Umbilical cord (tissue), 2 donors: Measurements from ENCODE around the gene RUFY4. TPM values are rescaled to one million over a fixed set of nuclear protein-coding genes. Genes with fewer than 3 reads are reported as not detected.
A peak's percentile ranks its signal among the peaks of the same experiment; 100 is the strongest.
"Not testable (repeated sequence)": the region's sequence is repeated elsewhere in the genome, so short reads cannot be mapped to it uniquely, and the experiment has no call there.

ENCODE experiments used
- DNase-seq: peaks from one replicate; pipeline ENCODE4 v3.0.0-alpha.2; 2015; ENCODE audit warnings: low spot score
- total RNA-seq: library from RNA; depleted of rRNA; stranded (reverse); fragments of >200 nt; gene quantifications from one replicate; pipeline ENCODE4 v1.2.3, GENCODE V29; 2014; ENCODE audit warnings: low replicate concordance; ENCODE audit not compliant: insufficient read depth

Gene RUFY4
- total RNA-seq, 1 donor from 2014 or later: 13.7 TPM

DNA sequence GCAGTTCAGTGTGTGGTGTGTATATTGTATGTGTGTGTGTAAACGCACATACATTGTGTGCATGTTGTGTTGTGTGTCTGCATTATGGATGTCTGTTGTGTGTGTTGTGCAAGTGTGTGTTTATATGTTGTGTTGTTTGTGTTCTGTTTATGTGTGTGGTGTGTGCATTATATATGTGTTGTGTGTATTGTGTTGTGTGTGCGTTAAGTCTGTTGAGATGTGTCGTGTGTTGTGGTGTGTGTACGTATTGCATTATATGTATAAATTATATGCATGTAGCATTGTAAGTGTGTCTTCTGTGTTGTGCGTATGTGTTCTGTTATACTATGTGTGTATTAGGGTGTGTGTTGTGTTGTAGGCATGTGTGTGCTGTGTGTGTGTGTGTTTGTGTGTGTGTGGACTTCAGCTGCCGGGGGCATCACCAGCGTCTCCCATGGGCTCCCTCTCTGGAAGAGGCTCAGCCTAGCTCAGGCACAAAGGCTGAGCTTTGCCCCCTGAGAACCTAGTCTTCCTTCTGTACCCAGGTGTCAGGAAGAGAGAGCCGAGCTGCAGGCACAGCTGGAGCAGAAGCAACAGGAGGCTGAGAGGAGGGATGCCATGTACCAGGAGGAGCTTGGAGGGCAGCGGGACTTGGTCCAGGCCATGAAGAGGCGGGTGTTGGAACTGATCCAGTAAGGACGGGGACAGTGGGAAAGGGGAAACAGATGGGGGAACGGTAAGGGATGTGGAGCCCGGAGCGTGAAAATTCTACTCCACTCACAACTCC is 13.7 kb downstream of the RUFY4 start:
- no peak for DNase-seq

DNA sequence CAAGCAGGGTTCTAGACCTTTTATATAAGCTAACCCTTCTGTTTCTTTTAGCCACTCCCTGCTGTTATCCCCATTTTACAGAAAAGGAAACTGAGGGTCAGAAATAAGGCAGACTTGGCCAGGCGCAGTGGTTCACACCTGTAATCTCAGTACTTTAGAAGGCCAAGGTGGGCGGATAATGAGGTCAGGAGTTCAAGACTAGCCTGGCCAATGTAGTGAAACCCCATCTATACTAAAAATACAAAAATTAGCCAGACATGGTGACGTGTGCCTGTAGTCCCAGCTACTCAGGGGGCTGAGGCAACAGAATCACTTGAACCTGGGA is 14.3 kb downstream of the RUFY4 start:
- no peak for DNase-seq

DNA sequence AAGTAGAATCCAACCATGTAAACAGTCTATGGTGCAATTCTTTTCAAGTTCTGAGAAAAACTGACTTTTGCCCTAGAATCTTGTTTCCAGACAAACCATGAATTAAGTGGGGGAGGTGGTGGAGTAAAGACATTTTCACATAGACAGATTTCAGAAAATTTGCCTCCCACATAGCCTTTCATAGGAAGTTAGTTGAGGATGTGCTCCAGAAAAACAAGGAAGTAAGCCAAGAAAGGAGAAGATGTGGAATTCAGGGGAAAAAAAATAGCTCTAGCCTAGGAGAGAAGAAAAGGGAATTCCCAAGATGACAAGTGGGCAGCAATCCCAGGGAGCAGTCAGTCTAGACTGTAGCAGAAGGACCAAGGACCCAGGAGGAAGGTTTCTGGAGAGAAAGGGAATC is 17.4 kb downstream of the RUFY4 start:
- no peak for DNase-seq

DNA sequence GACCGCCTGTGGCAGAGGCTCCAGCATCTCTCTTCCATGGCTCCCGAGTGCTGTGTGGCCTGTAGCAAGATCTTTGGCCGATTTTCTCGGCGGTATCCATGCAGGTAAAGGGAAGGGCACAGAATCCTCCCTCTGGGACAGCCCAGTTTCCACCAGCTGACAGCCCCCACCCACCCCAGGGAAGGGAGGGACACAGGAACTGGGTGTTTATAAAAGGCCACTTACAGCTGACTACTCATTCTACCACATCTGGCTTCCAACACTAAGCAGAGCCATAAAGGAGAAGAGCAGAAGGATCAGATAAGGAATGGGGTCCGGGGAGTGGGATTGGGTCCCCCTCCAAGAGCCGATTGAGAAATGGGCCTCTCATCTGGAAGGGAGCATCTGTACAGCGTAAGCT is 20.2 kb downstream of the RUFY4 start:
- DNase-seq: no peak

DNA sequence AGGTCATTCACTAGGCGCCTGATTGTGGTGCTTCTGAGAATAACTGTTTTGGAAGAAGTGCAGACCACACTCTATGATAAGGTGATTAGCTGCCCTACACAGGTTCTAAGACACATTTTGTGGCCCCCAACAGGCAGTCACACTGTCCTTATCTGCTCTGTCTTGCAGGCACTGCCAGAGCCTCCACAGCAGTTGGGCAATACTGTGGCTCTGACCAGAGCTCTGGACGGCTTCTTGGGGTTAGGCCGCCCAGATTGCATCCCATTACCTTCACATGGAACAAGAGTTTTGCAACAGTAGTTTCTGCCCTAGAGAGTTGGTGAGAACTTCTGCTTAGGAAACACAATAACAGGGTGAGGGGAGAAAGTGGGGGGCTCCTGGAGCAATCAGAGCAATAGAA is 22.7 kb downstream of the RUFY4 start:
- DNase-seq: no peak

DNA sequence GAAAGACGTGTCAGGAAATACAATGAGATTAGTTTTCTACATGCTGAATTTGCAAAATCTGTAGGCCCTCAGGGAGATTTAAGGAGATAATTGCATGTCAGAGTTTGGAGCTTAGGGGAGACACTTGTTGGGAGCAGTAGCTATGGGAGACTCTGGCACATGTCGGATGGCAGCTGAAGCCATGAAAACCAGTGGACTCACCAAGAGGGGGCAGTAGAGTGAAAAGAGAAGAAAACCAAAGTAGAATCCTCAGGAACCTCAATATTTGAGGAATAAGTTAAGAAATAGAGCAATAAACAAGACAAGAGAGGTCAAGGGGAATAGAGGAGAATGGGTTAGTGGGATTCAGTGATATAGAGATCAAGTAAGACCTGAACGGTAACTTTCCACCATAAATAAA is 24.8 kb downstream of the RUFY4 start:
- DNase-seq: no peak

DNA sequence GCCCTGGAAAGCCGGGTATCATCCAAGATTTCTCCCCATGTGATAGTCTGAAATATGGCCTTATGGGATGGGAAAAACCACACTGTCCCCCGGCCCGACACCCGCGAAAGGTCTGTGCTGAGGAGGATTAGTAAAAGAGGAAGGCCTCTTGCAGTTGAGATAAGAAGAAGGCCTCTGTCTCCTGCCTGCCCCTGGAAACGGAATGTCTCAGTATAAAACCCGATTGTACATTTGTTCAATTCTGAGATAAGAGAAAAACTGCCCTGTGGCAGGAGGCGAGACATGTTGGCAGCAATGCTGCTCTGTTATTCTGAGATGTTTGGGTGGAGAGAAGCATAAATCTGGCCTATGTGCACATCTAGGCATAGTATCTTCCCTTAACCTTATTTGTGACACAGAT is 26.8 kb downstream of the RUFY4 start:
- DNase-seq: no peak

DNA sequence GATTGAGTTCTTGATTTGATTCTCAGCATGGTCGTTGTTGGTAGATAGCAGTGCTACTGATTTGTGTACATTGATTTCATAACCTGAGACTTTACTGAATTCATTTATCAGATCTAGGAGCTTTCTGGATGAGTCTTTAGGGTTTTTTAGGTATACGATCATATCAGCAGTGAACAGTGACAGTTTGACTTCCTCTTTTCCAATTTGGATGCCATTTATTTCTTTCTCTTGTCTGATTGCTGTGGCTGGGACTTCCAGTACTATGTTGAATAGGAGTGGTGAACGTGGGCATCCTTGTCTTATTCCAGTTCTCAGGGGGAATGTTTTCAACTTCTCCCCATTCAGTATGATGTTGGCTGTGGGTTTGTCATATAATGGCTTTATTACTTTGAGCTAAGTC is 28.9 kb downstream of the RUFY4 start:
- no peak for DNase-seq

DNA sequence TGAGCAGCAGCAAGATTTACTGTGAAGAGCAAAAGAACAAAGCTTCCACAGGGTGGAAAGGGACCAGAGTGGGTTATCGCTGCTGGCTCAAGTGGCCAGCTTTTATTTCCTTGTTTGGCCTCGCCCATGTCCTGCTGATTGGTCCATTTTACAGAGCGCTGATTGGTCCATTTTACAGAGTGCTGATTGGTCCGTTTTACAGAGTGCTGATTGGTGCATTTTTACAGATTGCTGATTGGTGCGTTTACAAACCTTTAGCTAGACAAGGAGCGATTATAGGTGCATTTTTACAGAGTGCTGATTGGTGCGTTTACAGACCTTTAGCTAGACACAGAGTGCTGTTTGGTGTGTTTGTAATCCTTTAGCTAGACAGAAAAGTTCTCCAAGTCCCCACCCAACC is 39.8 kb downstream of the RUFY4 start:
- DNase-seq: not testable (repeated sequence)

DNA sequence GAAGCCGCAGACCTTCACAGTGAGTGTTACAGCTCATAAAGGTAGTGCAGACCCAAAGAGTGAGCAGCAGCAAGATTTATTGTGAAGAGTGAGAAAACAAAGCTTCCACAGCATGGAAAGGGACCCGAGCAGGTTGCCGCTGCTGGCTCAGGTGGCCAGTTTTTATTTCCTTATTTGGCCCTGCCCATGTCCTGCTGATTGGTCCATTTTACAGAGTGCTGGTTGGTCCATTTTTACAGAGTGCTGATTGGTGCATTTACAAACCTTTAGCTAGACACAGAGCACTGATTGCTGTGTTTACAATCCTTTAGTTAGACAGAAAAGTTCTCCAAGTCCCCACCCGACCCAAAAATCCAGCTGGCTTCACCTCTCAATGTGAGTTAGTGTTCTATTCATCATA is 52.7 kb downstream of the RUFY4 start:
- not testable (repeated sequence) for DNase-seq

DNA sequence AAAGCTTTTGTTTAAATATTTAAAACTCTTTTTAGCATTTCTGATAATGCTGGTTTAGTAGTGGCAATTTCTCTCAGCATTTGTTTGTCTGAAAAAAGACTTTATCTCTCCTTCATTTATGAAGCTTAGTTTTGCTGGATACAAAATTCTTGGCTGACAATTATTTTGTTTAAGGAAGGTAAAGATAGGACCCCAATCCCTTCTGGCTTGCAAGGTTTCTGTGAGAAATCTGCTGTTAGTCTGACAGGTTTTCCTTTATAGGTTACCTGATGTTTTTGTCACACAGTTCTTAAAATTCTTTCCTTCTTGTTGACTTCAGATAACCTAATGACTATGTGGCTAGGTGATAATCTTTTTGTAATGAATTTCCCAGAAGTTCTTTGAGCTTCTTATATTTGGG is 53.2 kb downstream of the RUFY4 start:
- not testable (repeated sequence) for DNase-seq

DNA sequence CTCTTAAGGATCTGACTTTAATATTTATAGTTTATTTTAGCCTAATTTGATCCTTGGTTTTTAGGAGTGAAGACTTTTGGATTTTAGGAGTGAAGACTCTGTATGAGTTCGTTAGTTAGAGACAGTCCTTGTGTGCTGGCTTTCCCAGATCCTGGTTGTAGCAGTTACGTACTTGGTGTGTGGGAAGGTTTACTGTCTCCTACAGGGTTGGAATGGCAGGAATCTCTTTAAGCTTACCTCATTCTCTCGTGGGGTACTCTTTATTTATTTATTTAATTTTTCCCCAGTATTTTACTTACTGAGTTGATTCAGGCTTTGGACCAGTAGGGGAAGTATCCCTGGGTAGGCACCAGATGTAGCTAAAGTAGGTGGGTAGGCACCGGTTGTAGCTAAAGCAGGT is 54.9 kb downstream of the RUFY4 start:
- no peak for DNase-seq

DNA sequence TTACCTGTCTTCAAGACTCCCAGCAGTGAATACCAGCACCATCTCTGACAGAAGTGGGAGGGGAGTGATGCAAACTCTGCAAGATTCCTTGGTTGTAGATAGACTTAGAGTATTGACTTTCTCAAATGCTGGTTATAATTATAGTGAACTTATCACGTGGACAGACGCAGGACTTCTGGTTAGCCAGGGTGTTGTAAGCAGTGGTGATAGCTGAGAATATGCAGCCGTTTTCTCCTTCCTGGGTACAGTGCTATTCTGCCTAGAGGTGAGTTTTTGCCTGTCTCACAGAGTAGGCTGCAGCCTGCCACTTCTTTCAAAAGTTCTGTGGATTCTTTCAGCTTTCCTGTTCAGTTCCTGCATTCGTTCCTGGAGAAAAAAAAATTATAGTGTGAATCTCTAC is 56.0 kb downstream of the RUFY4 start:
- peak; percentile 30 for DNase-seq

DNA sequence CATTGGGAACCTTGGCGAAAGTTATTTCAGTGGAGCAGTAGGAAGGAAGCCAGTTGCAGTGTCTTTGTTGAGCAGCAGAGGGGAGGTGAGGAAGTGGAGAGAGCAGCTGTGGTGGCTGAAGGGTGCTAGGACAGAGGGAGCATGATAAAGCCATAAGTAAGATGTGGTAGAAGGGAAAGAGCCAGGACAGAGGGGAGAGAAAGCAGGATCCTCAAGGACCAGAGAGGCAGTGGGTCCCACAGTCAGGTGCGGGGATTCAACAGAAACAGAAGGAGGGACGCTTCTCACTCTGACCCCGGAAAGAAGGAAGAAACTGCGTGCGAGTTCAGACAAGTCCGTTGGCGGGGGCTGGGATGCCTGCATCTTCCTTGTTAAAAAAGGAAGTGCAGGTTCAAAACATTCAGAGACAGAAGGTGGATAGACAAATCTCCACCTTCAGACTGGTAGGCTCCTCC is 56.6 kb downstream of the RUFY4 start, which contains the start of gene CXCR2:
CXCR2 (plus strand) TSS at position 403 of the 455 bp plus-strand sequence. CDS start 8,774 bp downstream, outside the sequence.
- DNase-seq: peak; percentile 52

DNA sequence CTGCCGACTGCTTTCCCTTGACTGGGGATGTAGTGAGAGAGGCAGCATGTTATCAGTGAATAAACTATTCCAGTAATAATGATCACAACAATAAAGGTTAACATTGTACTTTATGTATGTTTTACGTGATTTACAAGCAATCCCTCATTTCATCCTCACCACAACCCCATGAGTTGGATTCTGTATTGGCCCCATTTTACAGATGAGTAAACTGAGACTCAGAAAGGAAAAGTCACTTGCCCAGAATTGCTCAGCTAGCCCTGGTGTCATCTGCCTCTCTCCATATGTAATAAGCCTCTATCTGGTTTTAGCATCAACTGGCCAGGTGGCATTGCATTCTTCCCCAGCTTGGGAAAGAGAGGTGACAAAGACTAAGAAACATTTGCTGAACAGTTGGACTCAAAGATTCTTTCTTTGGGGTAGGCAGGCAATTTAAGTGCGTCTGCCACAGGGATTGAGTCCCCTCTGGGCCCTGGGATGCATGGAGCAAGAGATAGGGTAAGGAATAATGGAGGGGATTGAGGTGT is 58.9 kb downstream of the RUFY4 start:
- no peak for DNase-seq

DNA sequence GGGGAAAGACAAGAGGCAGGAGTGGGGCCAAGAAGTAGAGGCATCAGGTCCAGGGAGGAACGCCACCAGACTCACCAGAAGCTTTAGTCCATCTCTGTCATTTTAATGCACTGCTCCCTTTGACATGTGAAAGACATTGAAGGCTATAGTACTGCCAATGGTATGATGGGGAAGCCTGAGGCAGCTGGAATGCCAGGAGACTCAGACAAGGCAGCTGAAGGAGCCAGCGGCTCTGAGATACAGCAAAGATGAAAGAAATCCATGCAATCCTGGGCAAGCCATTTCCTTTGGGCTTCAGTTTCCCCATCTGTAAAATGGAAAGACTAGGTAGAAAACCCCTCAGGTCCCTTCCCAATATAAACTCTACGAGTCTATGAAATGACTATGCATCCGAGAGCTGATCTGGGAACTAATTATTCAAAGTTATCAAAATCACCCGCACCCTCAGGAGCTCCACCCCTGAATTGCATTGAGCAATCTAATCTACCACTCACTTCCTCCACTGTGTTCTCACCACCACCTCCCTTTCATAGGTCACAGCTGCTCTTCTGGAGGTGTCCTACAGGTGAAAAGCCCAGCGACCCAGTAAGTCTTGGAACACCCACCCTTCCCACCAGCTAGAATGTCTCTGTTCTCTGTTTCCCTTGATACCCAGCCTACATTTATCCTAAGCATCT is 59.9 kb downstream of the RUFY4 start:
- no peak for DNase-seq

DNA sequence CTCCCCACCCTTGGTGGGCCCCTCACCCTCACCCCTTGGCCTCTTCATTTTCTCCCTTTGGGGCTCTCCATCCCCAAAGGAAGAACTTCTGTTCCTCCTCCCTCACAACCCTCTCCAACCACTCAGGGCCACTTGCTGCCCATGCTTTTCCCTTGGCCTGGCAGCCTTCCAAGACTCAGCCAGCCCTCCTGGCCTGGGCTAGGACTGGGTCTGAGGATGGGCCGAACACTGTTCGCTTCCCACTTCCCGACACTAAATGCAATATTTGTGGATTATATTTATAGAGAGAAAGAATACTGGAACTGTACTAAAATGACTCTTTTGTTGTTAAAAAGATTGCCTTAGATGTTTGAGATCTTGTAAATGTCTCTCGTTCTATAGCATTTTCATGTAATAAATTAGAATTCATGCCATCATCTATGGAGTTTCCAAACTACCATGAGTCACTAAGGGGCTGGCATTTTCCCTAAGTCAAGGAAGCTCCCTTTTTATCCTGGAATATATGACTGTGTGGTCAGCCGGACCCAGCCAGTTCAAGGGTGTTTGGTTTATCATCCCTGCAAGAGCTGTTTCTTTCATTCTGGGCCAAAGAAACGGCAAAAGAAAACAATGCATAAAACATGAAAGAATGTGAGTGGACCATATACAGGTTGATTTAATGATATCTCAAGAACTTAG is 60.5 kb downstream of the RUFY4 start:
- peak; percentile 87 for DNase-seq

DNA sequence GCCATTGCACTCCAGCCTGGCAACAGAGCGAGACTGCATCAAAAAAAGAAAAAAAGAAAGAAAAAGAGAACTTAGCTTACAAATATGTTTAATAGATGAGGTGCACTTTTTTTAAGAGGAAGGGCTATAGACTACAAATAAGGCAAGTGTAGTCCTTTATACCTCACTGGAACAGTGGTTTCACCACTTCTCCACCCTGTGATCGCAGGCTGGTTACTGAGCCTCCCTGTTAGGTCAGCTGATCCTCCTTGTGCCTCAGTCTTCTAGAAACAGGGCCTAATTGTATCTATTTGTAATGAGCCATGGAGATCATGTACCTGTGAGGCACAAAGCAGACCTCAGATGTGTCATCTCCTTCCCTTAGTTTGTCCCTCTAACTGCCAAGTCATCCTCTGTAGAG is 61.3 kb downstream of the RUFY4 start:
- DNase-seq: no peak

DNA sequence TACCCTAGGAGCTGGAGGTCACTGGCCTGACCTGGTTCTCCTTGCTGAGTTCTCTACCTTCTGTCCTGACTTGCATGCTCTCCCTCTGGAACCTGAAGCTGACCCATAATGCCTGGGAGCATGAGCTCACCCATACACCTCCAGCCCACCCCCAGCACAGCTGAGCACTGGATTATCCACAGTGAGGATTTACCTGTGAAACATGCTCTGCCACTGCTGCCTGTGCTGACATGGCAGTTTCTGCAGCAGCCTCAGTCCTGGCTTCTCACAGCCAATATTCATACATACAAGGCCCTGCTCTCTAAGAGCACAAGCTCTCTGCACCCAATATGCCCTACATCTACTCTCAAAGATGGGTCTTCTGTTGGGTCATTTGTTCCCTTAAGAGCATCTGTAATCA is 61.8 kb downstream of the RUFY4 start:
- DNase-seq: no peak

DNA sequence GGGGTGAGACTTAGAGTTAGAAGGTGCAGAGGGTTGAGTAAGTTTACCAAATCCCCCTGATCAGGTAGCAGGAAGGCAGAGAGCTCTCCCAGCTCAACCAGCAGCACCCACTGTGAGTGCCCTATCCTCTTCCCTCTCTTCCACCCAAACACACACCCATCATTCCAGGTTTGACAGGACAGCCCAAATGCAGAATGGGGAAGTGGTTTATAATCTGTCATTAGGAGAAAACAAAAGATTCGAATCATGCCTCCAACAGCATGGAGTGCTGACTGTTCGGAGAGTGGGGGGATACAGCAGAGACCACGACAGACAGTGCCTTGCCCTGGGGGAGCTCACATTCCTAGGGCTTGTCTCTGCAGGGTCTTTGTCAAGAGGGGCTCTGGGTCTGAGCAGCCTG is 68.5 kb downstream of the RUFY4 start:
- no peak for DNase-seq

DNA sequence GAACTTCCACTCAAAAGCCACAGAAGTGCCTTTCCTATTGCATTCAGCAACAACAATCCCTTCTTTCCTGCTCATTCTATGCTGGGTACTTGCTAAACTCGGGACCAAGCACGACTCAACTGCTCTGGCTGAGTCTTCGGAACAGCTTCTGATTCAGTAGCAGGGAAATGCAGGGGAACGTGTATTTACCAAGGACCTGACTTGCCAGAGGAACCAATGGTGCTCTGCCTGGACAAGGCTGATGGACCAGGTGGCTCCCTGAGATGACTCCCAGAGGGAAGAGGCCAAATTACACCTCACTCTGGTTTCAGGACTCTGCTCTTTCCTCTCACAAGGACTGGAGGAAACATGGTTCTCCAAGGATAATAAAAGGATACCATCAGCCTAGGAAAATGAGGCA is 69.0 kb downstream of the RUFY4 start:
- no peak for DNase-seq
